IMR-90 (cell line): ENCODE results near the gene CEP83. TPM values are rescaled to one million over a fixed set of nuclear protein-coding genes. Genes with fewer than 3 reads are reported as not detected.
A peak's percentile ranks its signal among the peaks of the same experiment; 100 is the strongest.

ENCODE experiments used
- ATAC-seq: fragments of 200-7000 bp; cut with Tn5 transposase; 2 replicates; pipeline ENCODE4 v1.9.1; 2020; ENCODE audit warnings: low read depth, mild to moderate bottlenecking, moderate library complexity
- BruUV-seq: library from RNA; stranded (reverse); fragments of 400-500 nt; replicated peaks from 2 replicates; lab custom pipeline; 2021; lab: Mats Ljungman, UMichigan
- CTCF ChIA-PET: fragments of 300-600 bp; formaldehyde crosslinking; extraction: SDS; loops from one replicate; lab custom pipeline; 2021; ENCODE audit warnings: antibody characterized with exemption; lab: Yijun Ruan, JAX
- POLR2A ChIA-PET: fragments of 300-600 bp; sonication (Branson Sonifier 250); formaldehyde crosslinking; loops from one replicate; lab custom pipeline; 2022; ENCODE audit warnings: antibody characterized with exemption; ENCODE audit not compliant: unreplicated experiment; lab: Charles Lee
- DNase-seq: peaks from one replicate; pipeline ENCODE4 v3.0.0; 2013
- H2AFZ ChIP-seq: replicated peaks from 2 replicates; pipeline ENCODE3; 2013; ENCODE audit warnings: low read length, mild to moderate bottlenecking; ENCODE audit not compliant: poor library complexity
- H2AK5ac ChIP-seq: 2 replicates; pipeline ENCODE4 v1.6.1; 2013; ENCODE audit warnings: low read depth, low read length, inconsistent platforms
- H2AK9ac ChIP-seq: replicated peaks from 2 replicates; pipeline ENCODE3; 2013; ENCODE audit warnings: mild to moderate bottlenecking, low read depth, low read length, moderate library complexity; ENCODE audit not compliant: poor library complexity
- H2BK120ac ChIP-seq: 2 replicates; pipeline ENCODE4 v1.6.1; 2013; ENCODE audit warnings: low read depth, low read length, inconsistent platforms
- H2BK15ac ChIP-seq: 3 replicates; pipeline ENCODE4 v1.6.1; 2013; ENCODE audit warnings: low read depth, low read length, inconsistent platforms
- H2BK20ac ChIP-seq: 2 replicates; pipeline ENCODE4 v1.6.1; 2013; ENCODE audit warnings: low read depth, mild to moderate bottlenecking, inconsistent platforms, low read length, moderate library complexity
- H2BK5ac ChIP-seq: 2 replicates; pipeline ENCODE4 v1.6.1; 2013; ENCODE audit warnings: mild to moderate bottlenecking, low read depth, low read length, inconsistent platforms; ENCODE audit not compliant: poor library complexity, severe bottlenecking
- H3K14ac ChIP-seq: replicated peaks from 2 replicates; pipeline ENCODE4 v1.6.1; 2013; ENCODE audit warnings: low read depth, low read length, inconsistent platforms
- H3K18ac ChIP-seq: 2 replicates; pipeline ENCODE4 v1.6.1; 2013; ENCODE audit warnings: low read depth, low read length, control low read depth
- H3K23ac ChIP-seq: 2 replicates; pipeline ENCODE4 v1.6.1; 2013; ENCODE audit warnings: low read depth, low read length, inconsistent platforms
- H3K27ac ChIP-seq: 2 replicates; pipeline ENCODE4 v1.5.1; 2013; ENCODE audit warnings: mild to moderate bottlenecking, control low read depth, low read length; ENCODE audit not compliant: insufficient read depth
- H3K27me3 ChIP-seq: 2 replicates; pipeline ENCODE4 v1.6.1; 2013; ENCODE audit warnings: low read length; ENCODE audit not compliant: control insufficient read depth, insufficient read depth
- H3K36me3 ChIP-seq: 2 replicates; pipeline ENCODE4 v1.6.1; 2013; ENCODE audit warnings: low read length, mixed read lengths; ENCODE audit not compliant: control insufficient read depth, insufficient read depth
- H3K4ac ChIP-seq: 2 replicates; pipeline ENCODE4 v1.6.1; 2013; ENCODE audit warnings: low read depth, low read length, inconsistent platforms
- H3K4me1 ChIP-seq: 2 replicates; pipeline ENCODE4 v1.6.1; 2013; ENCODE audit warnings: low read length, mixed read lengths; ENCODE audit not compliant: control insufficient read depth, insufficient read depth
- H3K4me2 ChIP-seq: 2 replicates; pipeline ENCODE4 v1.6.1; 2013; ENCODE audit warnings: low read depth, mild to moderate bottlenecking, control low read depth, low read length, moderate library complexity
- H3K4me3 ChIP-seq: 2 replicates; pipeline ENCODE4 v1.5.1; 2013; ENCODE audit warnings: low read depth, mild to moderate bottlenecking, control low read depth, low read length, moderate library complexity; ENCODE audit not compliant: insufficient read depth
- H3K56ac ChIP-seq: 2 replicates; pipeline ENCODE4 v1.6.1; 2013; ENCODE audit warnings: low read length, inconsistent platforms; ENCODE audit not compliant: insufficient read depth; ENCODE audit errors: extremely low read depth
- H3K79me1 ChIP-seq, 2 experiments: 2 replicates each; pipeline ENCODE4 v1.6.1; 2013; ENCODE audit warnings: low read length in 2 of 2, inconsistent platforms in 1 of 2, low read depth in 1 of 2
- H3K9ac ChIP-seq: 2 replicates; pipeline ENCODE4 v1.6.1; 2013; ENCODE audit warnings: low read depth, low read length, control low read depth
- H3K9me1 ChIP-seq: 2 replicates; pipeline ENCODE4 v1.6.1; 2013; ENCODE audit warnings: low read length, inconsistent platforms; ENCODE audit not compliant: insufficient read depth
- H3K9me3 ChIP-seq: 2 replicates; pipeline ENCODE4 v1.6.1; 2013; ENCODE audit warnings: low read length; ENCODE audit not compliant: control insufficient read depth, insufficient read depth
- H4K20me1 ChIP-seq: 2 replicates; pipeline ENCODE4 v1.6.1; 2013; ENCODE audit warnings: low read length, inconsistent platforms; ENCODE audit not compliant: insufficient read depth
- H4K5ac ChIP-seq: 2 replicates; pipeline ENCODE4 v1.6.1; 2013; ENCODE audit warnings: mild to moderate bottlenecking, low read depth, low read length, control low read depth
- H4K8ac ChIP-seq, 2 experiments: 2 replicates each; pipeline ENCODE4 v1.6.1; 2013; ENCODE audit warnings: low read depth in 2 of 2, low read length in 2 of 2, control low read depth in 1 of 2, inconsistent platforms in 1 of 2
- H4K91ac ChIP-seq: 2 replicates; pipeline ENCODE4 v1.6.1; 2013; ENCODE audit warnings: low read depth, low read length, inconsistent platforms; ENCODE audit not compliant: insufficient read depth
- CEBPB ChIP-seq: IDR thresholded peaks from 2 replicates; pipeline ENCODE4 v1.6.1; 2012; ENCODE audit warnings: low read depth, low read length, improper control_type of control experiment
- CHD1 ChIP-seq: IDR thresholded peaks from 2 replicates; pipeline ENCODE4 v1.6.1; 2012; ENCODE audit warnings: low read depth, low read length, improper control_type of control experiment
- CTCF ChIP-seq: conservative IDR thresholded peaks from 2 replicates; pipeline ENCODE4 v1.5.1; 2012; ENCODE audit warnings: mild to moderate bottlenecking, low read depth, low read length, improper control_type of control experiment
- ELK1 ChIP-seq: fragments of 150-350 bp; IDR thresholded peaks from 2 replicates; pipeline ENCODE4 v1.6.1; 2016; ENCODE audit warnings: low read depth, mild to moderate bottlenecking, low read length, moderate library complexity, borderline replicate concordance
- FOS ChIP-seq: fragments of 150-350 bp; IDR thresholded peaks from 2 replicates; pipeline ENCODE4 v1.6.1; 2016; ENCODE audit warnings: low read depth, low read length
- MAZ ChIP-seq: IDR thresholded peaks from 2 replicates; pipeline ENCODE4 v1.6.1; 2012; ENCODE audit warnings: low read depth, mild to moderate bottlenecking, low read length, improper control_type of control experiment, moderate library complexity, borderline replicate concordance
- MXI1 ChIP-seq: IDR thresholded peaks from 2 replicates; pipeline ENCODE4 v1.6.1; 2012; ENCODE audit warnings: low read depth, mild to moderate bottlenecking, low read length, moderate library complexity, borderline replicate concordance
- NFE2L2 ChIP-seq: fragments of 150-350 bp; IDR thresholded peaks from 2 replicates; pipeline ENCODE4 v1.6.1; 2016; ENCODE audit warnings: low read depth, mild to moderate bottlenecking, low read length
- POLR2A ChIP-seq: IDR thresholded peaks from 2 replicates; pipeline ENCODE4 v1.6.1; 2012; ENCODE audit warnings: mild to moderate bottlenecking, low read depth, low read length
- RAD21 ChIP-seq: IDR thresholded peaks from 2 replicates; pipeline ENCODE4 v1.6.1; 2012; ENCODE audit warnings: low read length, improper control_type of control experiment
- RCOR1 ChIP-seq: IDR thresholded peaks from 2 replicates; pipeline ENCODE4 v1.6.1; 2012; ENCODE audit warnings: mild to moderate bottlenecking, low read length, improper control_type of control experiment; ENCODE audit not compliant: insufficient replicate concordance
- RFX5 ChIP-seq: IDR thresholded peaks from 2 replicates; pipeline ENCODE4 v1.8.0; 2012; ENCODE audit warnings: low read depth, mild to moderate bottlenecking, low read length, moderate library complexity
- SMC3 ChIP-seq: fragments of 150-350 bp; IDR thresholded peaks from 2 replicates; pipeline ENCODE4 v1.6.1; 2016; ENCODE audit warnings: low read depth, mild to moderate bottlenecking, antibody characterized with exemption, low read length, moderate library complexity
- USF2 ChIP-seq: fragments of 150-350 bp; IDR thresholded peaks from 2 replicates; pipeline ENCODE4 v1.6.1; 2017; ENCODE audit warnings: mild to moderate bottlenecking, antibody characterized with exemption, low read length, low read depth
- WGBS, 2 experiments: methylation state at CpG; one replicate each; pipeline versions ENCODE4 v1.1.5 to v1.1.7; 2013; ENCODE audit warnings: missing lambda C conversion rate in 2 of 2; ENCODE audit not compliant: insufficient read length in 1 of 2; ENCODE audit errors: extremely low coverage in 2 of 2; 5-methylcytosine and 5-hydroxymethylcytosine counted together
- dilution Hi-C: fragments of 300-500 bp; cut with HindIII; formaldehyde crosslinking; loops from one replicate; pipeline ENCODE4 v1.14.3; 2018; ENCODE audit warnings: low sequenced_read_pairs; ENCODE audit not compliant: unreplicated experiment
- in situ Hi-C: fragments of 300-500 bp; cut with MboI; formaldehyde crosslinking; loops from 3 replicates; pipeline ENCODE4 v1.14.3; 2019; ENCODE audit warnings: low sequenced_read_pairs, inconsistent platforms, mixed read lengths
- intact Hi-C: fragments of 100-400 bp; cut with micrococcal nuclease; formaldehyde crosslinking; loops from 2 replicates; pipeline ENCODE4 v1.10.0; 2022
- polyA plus RNA-seq, 3 experiments: library from polyadenylated mRNA; depleted of rRNA; stranded (reverse); fragments of >200 nt; gene quantifications; 2 replicates each; pipeline ENCODE4 v1.2.3, GENCODE V29; 2012; ENCODE audit warnings: low replicate concordance in 1 of 3
- total RNA-seq: library from RNA; depleted of rRNA; stranded (reverse); fragments of >200 nt; gene quantifications from 2 replicates; pipeline ENCODE4 v1.2.3, GENCODE V29; 2012

Gene CEP83
- total and polyA plus RNA-seq, 2 of the 4 experiments (the other 2 are of a cell fraction) = 3.9 to 8.9 TPM

- Histone ChIP-seq H2AK9ac (no peak overlapping the region), H2BK120ac (no peak overlapping the region), H2BK15ac (no peak overlapping the region), H2BK20ac (no peak overlapping the region), H4K20me1 (no peaks in the 10 kb centered on the region), H3K27ac (no peak overlapping the region), H2AK5ac (no peak overlapping the region), H3K36me3 (peaks cover 1% of the 10 kb centered on the region; the same call in 1 of the 2 replicates), H3K14ac (no peak overlapping the region; the same call in 1 of the 2 replicates), H3K4ac (no peak overlapping the region), H2AFZ (no peak overlapping the region), H3K18ac (no peak overlapping the region), H4K8ac (peak overlapping the region in 1 of 2 experiments; percentile 43; a peak in 1 of 4 replicates), H3K4me1 (no peaks in the 10 kb centered on the region), H3K56ac (no peak overlapping the region), H3K27me3 (no peaks in the 10 kb centered on the region), H3K9ac (peak overlapping the region; percentile 33; the same call in 1 of the 2 replicates), H3K4me2 (peak overlapping the region; percentile 56), H4K5ac (peak overlapping the region; percentile 15; the same call in 1 of the 2 replicates), H2BK5ac (no peak overlapping the region), H3K9me3 (no peaks in the 10 kb centered on the region), H3K23ac (no peak overlapping the region), H4K91ac (no peak overlapping the region), H3K4me3 (0 out of 2 replicates have a peak overlapping the region, but pooled peaks have one; percentile 4), H3K79me1 (no peaks in the 10 kb centered on the region; a peak in 1 of 4 replicates), H3K9me1 (0 out of 2 replicates have a peak, but pooled peaks cover 5% of the 10 kb centered on the region)
- no peak for TF ChIP-seq RAD21
- TF ChIP-seq NFE2L2 = no peak
- no peak for TF ChIP-seq SMC3
- no peak for TF ChIP-seq CHD1
- TF ChIP-seq MXI1 = no peak
- no peak for TF ChIP-seq USF2
- no peak for TF ChIP-seq FOS
- no peak for TF ChIP-seq RFX5
- no peak for TF ChIP-seq MAZ
- no peak for TF ChIP-seq POLR2A
- no peak for TF ChIP-seq CTCF
- TF ChIP-seq ELK1 = no peak
- TF ChIP-seq CEBPB = no peak
- no peak for TF ChIP-seq RCOR1
- CTCF ChIA-PET = no interaction called here
- peak; percentile 62 for ATAC-seq
- in situ Hi-C loops (no loop called here), intact Hi-C loops (no loop called here), dilution Hi-C loops (no loop called here)
- DNase-seq = no peak
- WGBS, 2 experiments = no CpG with 5 or more reads among the region's 3 CpGs
- BruUV-seq = no TSS peak
- POLR2A ChIA-PET = no interaction called here
Observed at GRCh38 chr12:94405413-94406116, 54.1 kb downstream of the CEP83 start.
